Left colon (tissue), 2 donors: Measurements from ENCODE around the gene ZFP37. TPM values are rescaled to one million over a fixed set of nuclear protein-coding genes. Genes with fewer than 3 reads are reported as not detected.
"Not testable (repeated sequence)": the region's sequence is repeated elsewhere in the genome, so short reads cannot be mapped to it uniquely, and the experiment has no call there.

Source experiments
- ATAC-seq: fragments of 200-7000 bp; cut with Tn5 transposase; one replicate; pipeline ENCODE4 v1.9.1; 2020; ENCODE audit warnings: mild to moderate bottlenecking, moderate library complexity
- DNase-seq, 2 donors: peaks; one replicate each; pipeline ENCODE4 v3.0.0-alpha.2; 2020
- intact Hi-C, 2 donors: fragments of 100-400 bp; cut with DNase I in 1 of 2; cut with micrococcal nuclease in 1 of 2; formaldehyde crosslinking; loops; one replicate each; pipeline versions ENCODE4 v1.11.2 to v1.14.0; 2022; cut with DNase I, micrococcal nuclease
- long read RNA-seq: library from polyadenylated mRNA; unstranded; transcript quantifications from one replicate; pipeline ENCODE4 v2.0.0, GENCODE V29; 2021
- total RNA-seq, 2 donors: library from RNA; stranded (reverse); fragmentation: NEBNext Ultra II Directional; extraction: Animal tissue kit (Norgen Biotek cat#: 25700); gene quantifications; one replicate each; pipeline ENCODE4 v1.2.1, GENCODE V29; 2021
- donor health status: DM: no; HTN: no; CAD: no.
- donor health status: DM: yes; HTN: yes; CAD: no.

The ZFP37 gene
- under 1 TPM; 0.52 to 0.67 TPM for total RNA-seq
- long read RNA-seq, full-length matches to known transcripts: 1 of 1 reads
- long read RNA-seq, partial matches to known transcripts: 0 of 1 reads
- long read RNA-seq, other reads (novel, unspliced or antisense): 0 of 1 reads

GRCh38 chr9:113056191-113057106 is at the start of gene ZFP37:
ZFP37 (minus strand) TSS chr9:113056724; CDS start chr9:113056688, 36 bp downstream.
- DNase-seq (peak; percentile 84 to 91), ATAC-seq (peak; percentile 100)
- intact Hi-C loops: no loop called here

DNA sequence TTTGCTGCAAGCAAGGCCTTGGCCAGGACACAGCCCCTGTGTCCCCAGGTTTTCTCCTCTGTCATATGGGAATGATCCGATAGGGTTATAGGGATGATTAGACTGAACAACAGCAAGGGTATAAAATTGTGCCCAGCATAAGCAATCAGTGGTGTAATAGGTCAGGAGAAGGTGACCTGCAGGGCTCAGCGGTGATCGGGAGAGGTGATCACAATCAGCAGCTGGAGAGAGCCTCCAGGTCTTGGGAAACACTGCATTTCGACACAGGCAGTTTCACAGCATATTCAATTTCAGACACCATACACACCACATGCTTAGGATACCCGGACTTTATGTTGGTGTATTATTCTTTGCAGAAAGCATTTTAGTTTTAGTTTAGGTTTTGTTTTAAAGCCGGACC is 48.8 kb upstream of the ZFP37 start:
- ATAC-seq, intact Hi-C loops, DNase-seq: not testable (repeated sequence)

DNA sequence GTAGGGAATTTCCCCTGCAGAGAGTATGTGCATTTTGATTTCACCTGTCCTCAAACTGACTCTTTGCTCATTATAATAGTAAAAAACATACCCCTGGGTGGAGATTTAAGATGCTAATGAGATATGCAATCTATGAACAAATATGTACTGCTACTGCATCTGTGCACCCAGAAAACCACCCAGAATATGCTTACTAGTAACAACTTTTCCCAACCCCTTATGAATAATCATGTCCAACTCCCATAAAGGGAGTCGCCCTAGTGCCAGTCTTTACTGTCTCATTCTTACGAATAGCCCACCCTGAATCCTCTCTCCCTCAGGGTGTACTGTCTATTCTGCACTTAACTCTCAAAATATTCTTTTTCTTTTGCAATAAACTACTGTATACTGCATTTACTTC is 39.0 kb upstream of the ZFP37 start:
- ATAC-seq (no peak), DNase-seq (no peak)
- intact Hi-C loops: no loop called here

- DNase-seq, intact Hi-C loops, ATAC-seq: not testable (repeated sequence)
Measured at GRCh38 chr9:113089924-113090323, 33.4 kb upstream of the ZFP37 start.

DNA sequence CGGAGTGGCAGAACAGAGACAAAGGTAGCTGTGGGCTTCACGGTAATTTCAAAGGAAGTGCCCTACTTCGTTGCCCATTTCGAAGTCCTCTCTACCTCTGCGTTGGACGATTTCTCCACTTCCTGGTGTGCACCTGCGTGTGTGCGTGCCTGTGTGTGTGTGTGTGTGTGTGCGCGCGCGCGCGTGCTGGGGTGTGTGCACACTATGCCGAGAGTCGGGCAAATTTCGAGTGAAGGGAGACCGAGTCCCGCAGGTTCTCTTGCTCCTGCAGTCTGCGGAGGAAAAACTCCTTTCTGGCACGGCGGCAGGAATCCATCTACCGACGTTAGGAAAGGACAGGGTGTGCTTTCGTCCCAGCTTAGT is 32.6 kb upstream of the ZFP37 start:
- ATAC-seq, intact Hi-C loops, DNase-seq: not testable (repeated sequence)

DNA sequence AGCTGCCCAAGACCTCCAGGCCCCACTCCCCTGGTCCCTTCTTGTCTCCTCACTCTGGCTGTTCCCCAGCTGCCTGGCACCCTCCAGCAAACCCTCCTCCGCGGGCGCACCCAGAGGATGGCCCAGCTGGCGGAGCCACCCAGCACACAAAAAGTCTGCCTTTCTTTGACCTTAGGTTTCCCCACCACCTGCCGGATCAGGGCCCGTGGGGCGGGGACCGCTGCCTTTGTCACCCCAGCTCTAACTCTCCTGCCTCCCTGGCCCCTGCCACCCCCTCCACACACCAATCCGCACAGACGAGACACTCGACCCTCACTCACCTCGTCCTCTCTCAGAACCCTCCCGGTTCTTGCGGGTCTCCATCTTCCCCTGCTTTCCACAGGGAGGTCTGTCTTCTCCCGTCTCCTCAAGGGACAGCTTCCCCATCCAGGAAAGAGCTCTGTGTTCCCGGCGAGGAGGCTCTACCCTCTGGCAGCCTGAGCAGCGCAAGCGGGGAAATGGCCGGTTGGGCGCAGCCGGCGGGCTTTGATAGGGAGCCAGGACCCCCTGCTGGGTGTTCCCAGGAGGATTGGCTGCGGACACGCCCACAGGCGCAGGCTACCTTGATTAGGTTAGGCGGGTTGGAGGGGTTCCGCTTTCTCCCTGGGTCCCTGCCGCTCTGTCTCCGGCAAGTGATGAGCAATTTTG is 32.1 kb upstream of the ZFP37 start:
- DNase-seq, intact Hi-C loops, ATAC-seq: not testable (repeated sequence)

- DNase-seq, intact Hi-C loops, ATAC-seq: not testable (repeated sequence)
Measured at GRCh38 chr9:113062932-113063310, 6.4 kb upstream of the ZFP37 start.

GRCh38 chr9:113062256-113062931 is 5.9 kb upstream of the ZFP37 start:
- peak in 1 of 2 donors; percentile 22 for DNase-seq
- intact Hi-C loops, ATAC-seq: not testable (repeated sequence)

DNA sequence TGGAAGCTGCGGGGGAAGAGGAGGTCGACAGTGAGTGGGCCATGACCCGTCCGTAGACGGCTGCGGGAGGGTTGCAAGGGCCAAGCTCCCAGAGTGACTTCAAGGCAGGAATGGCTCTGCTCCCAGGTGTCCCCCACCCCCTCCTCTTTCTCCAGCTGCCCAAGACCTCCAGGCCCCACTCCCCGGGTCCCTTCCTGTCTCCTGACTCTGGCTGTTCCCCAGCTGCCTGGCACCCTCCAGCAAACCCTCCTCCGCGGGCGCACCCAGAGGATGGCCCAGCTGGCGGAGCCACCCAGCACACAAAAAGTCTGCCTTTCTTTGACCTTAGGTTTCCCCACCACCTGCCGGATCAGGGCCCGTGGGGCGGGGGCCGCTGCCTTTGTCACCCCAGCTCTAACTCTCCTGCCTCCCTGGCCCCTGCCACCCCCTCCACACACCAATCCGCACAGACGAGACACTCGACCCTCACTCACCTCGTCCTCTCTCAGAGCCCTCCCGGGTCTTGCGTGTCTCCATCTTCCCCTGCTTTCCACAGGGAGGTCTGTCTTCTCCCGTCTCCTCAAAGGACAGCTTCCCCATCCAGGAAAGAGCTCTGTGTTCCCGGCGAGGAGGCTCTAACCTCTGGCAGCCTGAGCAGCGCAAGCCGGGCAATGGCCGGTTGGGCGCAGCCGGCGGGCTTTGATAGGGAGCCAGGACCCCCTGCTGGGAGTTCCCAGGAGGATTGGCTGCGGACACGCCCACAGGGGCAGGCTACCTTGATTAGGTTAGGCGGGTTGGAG is 4.7 kb upstream of the ZFP37 start:
- DNase-seq, ATAC-seq, intact Hi-C loops: not testable (repeated sequence)

DNA sequence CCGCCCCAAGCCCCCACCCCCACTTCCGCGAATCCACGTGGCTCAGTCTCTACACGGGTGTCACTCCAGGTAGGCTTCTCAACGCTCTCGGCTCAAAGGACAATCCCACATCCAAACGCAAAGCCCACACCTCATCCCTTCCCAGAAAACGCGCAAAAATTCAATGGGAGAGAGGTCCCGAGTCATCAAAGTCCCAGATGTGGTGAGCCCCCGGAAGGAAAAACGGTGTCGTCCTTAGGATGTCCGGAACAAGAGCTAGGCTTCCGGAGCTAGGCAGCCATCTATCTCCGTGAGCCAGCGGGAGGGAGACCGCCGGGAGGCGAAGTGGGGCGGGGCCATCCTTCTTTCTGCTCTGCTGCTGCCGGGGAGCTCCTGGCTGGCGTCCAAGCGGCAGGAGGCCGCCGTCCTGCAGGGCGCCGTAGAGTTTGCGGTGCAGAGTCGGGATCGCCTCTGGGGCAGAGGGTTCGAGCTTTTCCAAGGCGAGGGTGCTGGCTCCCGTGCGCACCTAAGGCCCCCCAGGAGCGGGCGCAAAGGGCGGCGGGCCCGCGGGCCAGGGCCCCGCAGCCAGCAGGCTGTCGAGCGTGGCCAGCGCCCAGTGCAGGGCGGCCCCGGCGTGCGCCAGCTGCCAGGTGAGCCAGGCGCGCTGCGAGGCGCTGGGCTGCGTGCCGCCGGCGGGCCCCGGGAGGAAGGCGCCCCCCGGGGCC is 3.2 kb upstream of the ZFP37 start:
- ATAC-seq, DNase-seq, intact Hi-C loops: not testable (repeated sequence)

GRCh38 chr9:113057193-113057592 is 669 bp upstream of the ZFP37 start:
- intact Hi-C loops: no loop called here
- DNase-seq (no peak), ATAC-seq (no peak)

- DNase-seq: no peak
- intact Hi-C loops: no loop called here
- no peak for ATAC-seq
Measured at GRCh38 chr9:113042884-113043657, 13.5 kb downstream of the ZFP37 start.

DNA sequence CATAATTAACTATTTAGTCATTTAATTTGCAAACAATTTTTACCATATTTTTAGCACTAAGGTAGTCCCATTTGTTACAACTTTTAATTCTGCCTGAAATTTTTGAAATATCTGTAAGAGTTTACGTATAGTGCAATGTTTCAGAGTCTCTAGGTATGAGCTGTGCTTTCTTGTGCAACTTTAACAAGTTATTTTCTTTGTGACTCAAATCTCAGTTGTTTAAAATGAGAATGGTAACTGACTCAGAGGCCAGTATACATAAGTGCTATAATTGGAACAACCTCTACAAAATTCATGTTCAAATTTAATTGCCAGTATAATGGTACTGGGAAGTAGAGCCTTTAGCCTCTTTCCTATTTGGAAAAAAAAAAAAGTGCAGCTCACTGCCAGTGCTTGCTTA is 30.3 kb downstream of the ZFP37 start:
- ATAC-seq: no peak
- no peak for DNase-seq
- intact Hi-C loops: no loop called here

DNA sequence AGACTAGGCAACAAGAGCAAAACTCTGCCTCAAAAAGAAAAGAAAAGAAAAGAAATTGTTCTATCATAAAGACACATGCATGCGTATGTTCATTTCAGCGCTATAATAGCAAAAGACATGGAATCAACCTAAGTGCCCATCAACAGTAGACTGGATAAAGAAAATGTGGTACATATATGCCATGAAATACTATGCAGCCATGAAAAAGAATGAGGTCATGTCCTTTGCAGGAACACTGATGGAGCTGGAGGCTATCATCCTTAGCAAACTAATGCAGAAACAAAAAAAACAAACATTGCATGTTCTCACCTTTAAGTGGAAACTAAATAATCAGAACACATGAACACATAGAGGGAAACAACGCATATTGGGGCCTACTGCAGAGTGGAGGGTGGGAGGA is 38.3 kb downstream of the ZFP37 start:
- intact Hi-C loops: no loop called here
- DNase-seq: no peak
- ATAC-seq: no peak

DNA sequence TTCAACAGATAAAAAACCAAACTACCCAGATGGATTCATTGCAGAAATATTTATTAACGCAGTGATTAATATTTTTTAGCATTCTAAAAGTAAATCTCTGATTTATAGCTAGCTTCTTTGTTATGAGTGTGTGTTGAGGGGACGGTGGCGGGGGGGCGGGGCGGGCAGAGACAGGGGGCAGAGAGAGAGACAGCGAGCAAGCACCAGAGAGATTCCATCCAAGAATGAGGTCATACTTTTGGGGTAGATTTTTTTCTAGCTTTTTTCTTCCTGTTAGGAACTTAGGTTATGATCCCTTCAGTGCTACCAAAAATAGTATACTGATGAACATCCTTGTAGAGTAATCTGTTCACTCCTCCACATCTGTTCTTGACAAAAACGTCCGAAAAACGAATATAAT is 44.0 kb downstream of the ZFP37 start:
- ATAC-seq: no peak
- DNase-seq: no peak
- intact Hi-C loops: no loop called here

DNA sequence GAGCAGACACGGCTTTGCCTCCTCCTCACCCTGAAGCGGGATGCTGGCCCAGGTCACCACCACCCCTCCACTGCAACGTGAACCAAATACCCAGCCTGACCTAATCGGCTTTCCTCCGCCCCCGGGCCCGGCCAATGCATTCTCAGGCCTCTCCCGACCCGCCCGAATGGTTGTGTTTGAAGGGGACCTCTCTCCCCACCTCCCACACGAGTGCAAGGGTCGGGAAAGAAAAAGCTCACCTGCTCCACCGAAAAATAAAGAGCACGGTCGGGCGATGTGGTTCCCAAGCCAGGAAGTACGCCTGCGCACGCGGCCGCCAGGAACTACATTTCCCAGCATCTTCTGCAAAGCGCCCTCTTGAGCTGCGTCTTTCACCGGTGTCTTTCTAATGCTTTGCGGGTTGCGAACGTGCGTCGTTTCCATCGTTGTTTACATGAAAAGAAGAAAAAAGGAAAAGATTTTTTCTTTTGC is 44.6 kb downstream of the ZFP37 start, which contains the start of gene ZNF883:
Gene ZNF883, minus strand, starts transcription at position 282 of the 471 bp plus-strand sequence.
- ATAC-seq (peak; percentile 45), DNase-seq (peak; percentile 33 to 40)
- intact Hi-C loops: no loop called here

DNA sequence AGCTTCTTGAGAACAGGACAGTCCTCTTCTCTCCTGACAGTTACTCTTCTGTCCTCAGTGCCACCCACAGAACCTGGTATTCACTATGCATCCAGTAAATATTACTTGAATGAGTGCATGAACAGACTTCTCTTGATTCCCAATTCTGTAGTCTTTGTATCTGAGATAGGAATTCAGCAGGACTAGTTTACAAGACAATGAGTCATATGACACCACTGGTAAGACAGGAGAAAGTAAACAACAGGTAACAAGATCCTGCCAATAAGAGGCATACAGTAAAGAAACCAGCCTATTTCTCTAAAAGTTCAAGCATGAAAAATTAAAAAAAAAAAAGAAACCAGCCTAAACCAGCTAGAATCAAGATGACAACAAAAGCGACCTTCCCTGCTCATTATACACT is 50.7 kb downstream of the ZFP37 start:
- intact Hi-C loops: no loop called here
- ATAC-seq: no peak

More for the DNA sequence above, 50.7 kb downstream of the ZFP37 start:
- DNase-seq: no peak
